Uterus (tissue), 4 donors: Measurements from ENCODE around the gene CGNL1. TPM values are rescaled to one million over a fixed set of nuclear protein-coding genes. Genes with fewer than 3 reads are reported as not detected.
A peak's percentile ranks its signal among the peaks of the same experiment; 100 is the strongest.

Experiments used
- DNase-seq, 2 donors: peaks; one replicate each; pipeline ENCODE4 v3.0.0-alpha.2; 2019 to 2020
- H3K27ac ChIP-seq, 2 donors: fragments of 200-600 bp; sonication (generic); 1 replicate in 1 of 2; 2 replicates in 1 of 2; pipeline ENCODE4 v1.5.1; 2016 to 2018
- H3K27me3 ChIP-seq, 2 donors: fragments of 200-600 bp; sonication (generic); one replicate each; pipeline ENCODE4 v1.5.1; 2018 to 2019; ENCODE audit warnings: control low read depth in 1 of 2
- H3K36me3 ChIP-seq, 2 donors: fragments of 200-600 bp; sonication (generic); one replicate each; pipeline ENCODE4 v1.5.1; 2019; ENCODE audit warnings: control low read depth in 1 of 2
- H3K4me1 ChIP-seq, 2 donors: fragments of 200-600 bp; sonication (generic); one replicate each; pipeline ENCODE4 v1.5.1; 2018 to 2019; ENCODE audit warnings: control low read depth in 1 of 2
- H3K4me3 ChIP-seq, 2 donors: fragments of 200-600 bp; sonication (generic); 1 replicate in 1 of 2; 2 replicates in 1 of 2; pipeline ENCODE4 v1.5.1; 2018 to 2019; ENCODE audit warnings: mild to moderate bottlenecking in 1 of 2
- H3K9me3 ChIP-seq, 2 donors: fragments of 200-600 bp; sonication (generic); one replicate each; pipeline ENCODE4 v1.5.1; 2019; ENCODE audit warnings: control low read depth in 1 of 2
- CTCF ChIP-seq, 4 experiments: fragments of 200-600 bp in 2 of 4; fragments of 450-650 bp in 2 of 4; sonication (generic) in 2 of 4; IDR thresholded peaks; one replicate each; pipeline ENCODE4 v1.5.1; 2016 to 2019; ENCODE audit warnings: antibody characterized with exemption in 4 of 4, mild to moderate bottlenecking in 2 of 4, moderate library complexity in 1 of 4
- POLR2A ChIP-seq, 2 donors: fragments of 450-650 bp; IDR thresholded peaks; one replicate each; pipeline ENCODE4 v1.6.1; 2016; ENCODE audit warnings: antibody characterized with exemption in 2 of 2, mild to moderate bottlenecking in 1 of 2, moderate library complexity in 1 of 2
- intact Hi-C: fragments of 100-400 bp; cut with DNase I; formaldehyde crosslinking; loops from one replicate; pipeline ENCODE4 v1.15.1; 2023; ENCODE audit warnings: low total_unique reads
- total RNA-seq, 4 donors: library from RNA; depleted of rRNA in 3 of 4; stranded (reverse); fragments of >200 nt in 3 of 4; gene quantifications; one replicate each; pipeline versions ENCODE4 v1.1.0 to v1.2.4, GENCODE V29; 2014 to 2023
- donor health status: DM: yes; HTN: yes; CAD: no.

Gene CGNL1
- total RNA-seq, 4 donors from 2014 or later, result 15.1 to 74.4 (median 31.7) TPM

- Histone ChIP-seq H3K4me3 (no peak overlapping the region), H3K27ac (no peak overlapping the region), H3K4me1 (no peaks in the 10 kb centered on the region), H3K9me3 (no peaks in the 10 kb centered on the region), H3K27me3 (no peaks in the 10 kb centered on the region), H3K36me3 (no peaks in the 10 kb centered on the region)
- intact Hi-C loops, result loop anchor here (5.0 kb wide), 1 partner anchor 186 kb away; no protein-coding TSS in a partner anchor
- DNase-seq, result no peak
- TF ChIP-seq POLR2A (IDR thresholded peaks at IDR 0.05), result no peak
- no peak for TF ChIP-seq CTCF (IDR thresholded peaks at IDR 0.05)
Observed at GRCh38 chr15:57556040-57556439, 179.7 kb downstream of the CGNL1 start.

GRCh38 chr15:57557267-57557666, 181.0 kb downstream of the CGNL1 start:
- no peak for DNase-seq
- Histone ChIP-seq H3K4me1 (no peaks in the 10 kb centered on the region), H3K9me3 (no peaks in the 10 kb centered on the region), H3K27ac (no peak overlapping the region), H3K36me3 (no peaks in the 10 kb centered on the region), H3K4me3 (no peak overlapping the region), H3K27me3 (no peaks in the 10 kb centered on the region)
- no peak for TF ChIP-seq POLR2A (IDR thresholded peaks at IDR 0.05)
- TF ChIP-seq CTCF (IDR thresholded peaks at IDR 0.05), result no peak
- intact Hi-C loops, result loop anchor here (5.0 kb wide), 1 partner anchor 185 kb away; no protein-coding TSS in a partner anchor

- TF ChIP-seq CTCF (IDR thresholded peaks at IDR 0.05) (no peak), POLR2A (IDR thresholded peaks at IDR 0.05) (no peak)
- Histone ChIP-seq H3K9me3 (no peaks in the 10 kb centered on the region), H3K27me3 (no peaks in the 10 kb centered on the region), H3K4me3 (no peak overlapping the region), H3K27ac (no peak overlapping the region), H3K4me1 (no peaks in the 10 kb centered on the region), H3K36me3 (no peaks in the 10 kb centered on the region)
- DNase-seq, result no peak
- intact Hi-C loops, result loop anchor here (5.0 kb wide), 1 partner anchor 184 kb away; no protein-coding TSS in a partner anchor
Observed at GRCh38 chr15:57557810-57558209, 181.5 kb downstream of the CGNL1 start.

- TF ChIP-seq CTCF (IDR thresholded peaks at IDR 0.05) (peak; percentile 75 to 90 (median 82)), POLR2A (IDR thresholded peaks at IDR 0.05) (no peak)
- Histone ChIP-seq H3K27me3 (no peaks in the 10 kb centered on the region), H3K27ac (no peak overlapping the region), H3K9me3 (no peaks in the 10 kb centered on the region), H3K4me3 (no peak overlapping the region), H3K4me1 (no peaks in the 10 kb centered on the region), H3K36me3 (no peaks in the 10 kb centered on the region)
- intact Hi-C loops, result loop anchor here (5.0 kb wide), 2 partner anchors 52 to 182 kb away; no protein-coding TSS in a partner anchor
- peak; percentile 61 for DNase-seq
Observed at GRCh38 chr15:57559875-57560274, 183.6 kb downstream of the CGNL1 start.

- TF ChIP-seq CTCF (IDR thresholded peaks at IDR 0.05) (peak; percentile 89 to 96 (median 91)), POLR2A (IDR thresholded peaks at IDR 0.05) (no peak)
- H3K4me1 ChIP-seq, result no peaks in the 10 kb centered on the region
- no peaks in the 10 kb centered on the region for H3K36me3 ChIP-seq
- H3K9me3 ChIP-seq, result no peaks in the 10 kb centered on the region
- peak overlapping the region; percentile 55 to 56 for H3K27ac ChIP-seq
- H3K27me3 ChIP-seq, result no peaks in the 10 kb centered on the region
- intact Hi-C loops, result loop anchor here (5.0 kb wide), 1 partner anchor 51 kb away; no protein-coding TSS in a partner anchor
- DNase-seq, result peak; percentile 66 to 80
- no peak overlapping the region for H3K4me3 ChIP-seq
Observed at GRCh38 chr15:57561041-57561711, 184.9 kb downstream of the CGNL1 start.
